ENCODE results near the gene GPR31. TPM values are rescaled to one million over a fixed set of nuclear protein-coding genes. Genes with fewer than 3 reads are reported as not detected.

GPR31 gene
- total RNA-seq, 1 donor from 2014 or later, result not detected

DNA sequence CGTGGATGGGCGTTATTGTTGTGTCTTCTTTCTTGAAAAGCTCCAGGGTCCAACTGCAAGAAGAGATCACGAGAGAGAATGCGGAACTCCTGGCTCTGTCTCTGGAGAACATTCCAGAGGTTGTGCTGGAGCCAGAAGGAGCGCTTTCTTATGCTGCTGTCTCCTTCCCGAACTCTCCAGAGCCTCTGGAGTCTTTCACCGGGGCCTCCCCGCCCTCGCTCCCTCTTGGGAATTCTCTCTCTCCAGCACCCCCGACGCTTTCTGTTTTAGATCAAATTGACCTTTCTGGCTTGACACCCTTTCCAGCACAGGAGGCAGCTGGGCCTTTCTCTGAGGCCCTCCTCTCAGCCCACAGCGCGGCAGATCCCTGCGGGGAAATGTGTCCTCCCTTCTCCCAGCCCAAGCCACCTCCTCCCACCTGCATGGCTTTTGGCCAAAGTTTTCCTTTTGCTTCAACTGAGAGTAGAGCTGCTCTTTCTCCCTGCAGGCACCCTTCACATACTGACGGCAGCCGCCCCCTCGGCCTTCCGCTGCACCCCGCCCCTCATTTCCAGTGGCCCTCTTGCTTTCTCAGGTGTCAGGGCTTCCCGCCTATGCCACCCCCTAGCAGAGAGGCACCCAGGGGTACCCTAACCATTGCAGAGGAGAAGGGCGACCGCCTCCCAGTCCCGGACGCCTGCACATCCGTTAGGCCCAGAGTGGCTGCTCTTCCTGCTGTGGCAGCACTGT, 41.5 kb downstream of the GPR31 start:
- no peaks in the 10 kb centered on the region for H3K36me3 ChIP-seq (ENCODE audit: control insufficient read depth, insufficient read depth, low read length)
- TF ChIP-seq CTCF (IDR thresholded peaks at IDR 0.05; ENCODE audit: insufficient read depth, low read length, poor library complexity, severe bottlenecking), result no peak
- H3K4me3 ChIP-seq (ENCODE audit: low read depth, low read length), result no peak overlapping the region
- peaks cover 22% of the 10 kb centered on the region for H3K27me3 ChIP-seq (ENCODE audit: control insufficient read depth, insufficient read depth, low read length)
- no peak for DNase-seq (ENCODE audit: low read depth)

DNA sequence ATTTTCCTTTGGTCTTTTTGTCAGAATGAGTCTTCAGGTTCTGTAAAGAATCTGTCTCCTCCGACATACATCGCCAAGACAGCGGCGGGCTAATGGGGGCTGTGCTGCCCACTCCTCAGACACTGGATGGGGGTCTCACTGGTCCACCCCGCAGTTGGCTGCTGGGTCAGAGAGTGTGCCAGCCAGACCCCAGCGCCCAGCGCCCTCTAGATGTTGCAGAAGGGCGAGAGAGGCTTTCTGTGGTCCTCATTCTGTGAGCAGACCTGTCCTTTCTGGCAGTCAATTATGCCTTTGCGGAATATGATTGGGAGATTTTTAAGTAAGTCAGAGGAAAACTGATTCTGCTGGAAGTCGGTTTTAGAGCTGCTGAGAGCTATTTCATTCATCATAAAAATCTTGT, 42.7 kb downstream of the GPR31 start:
- DNase-seq (ENCODE audit: low read depth), result no peak
- no peaks in the 10 kb centered on the region for H3K36me3 ChIP-seq (ENCODE audit: control insufficient read depth, insufficient read depth, low read length)
- no peak for TF ChIP-seq CTCF (IDR thresholded peaks at IDR 0.05; ENCODE audit: insufficient read depth, low read length, poor library complexity, severe bottlenecking)
- peaks cover 22% of the 10 kb centered on the region for H3K27me3 ChIP-seq (ENCODE audit: control insufficient read depth, insufficient read depth, low read length)
- no peak overlapping the region for H3K4me3 ChIP-seq (ENCODE audit: low read depth, low read length)

- peaks cover 22% of the 10 kb centered on the region for H3K27me3 ChIP-seq (ENCODE audit: control insufficient read depth, insufficient read depth, low read length)
- TF ChIP-seq CTCF (IDR thresholded peaks at IDR 0.05; ENCODE audit: insufficient read depth, low read length, poor library complexity, severe bottlenecking), result no peak
- no peak for DNase-seq (ENCODE audit: low read depth)
- no peaks in the 10 kb centered on the region for H3K36me3 ChIP-seq (ENCODE audit: control insufficient read depth, insufficient read depth, low read length)
- H3K4me3 ChIP-seq (ENCODE audit: low read depth, low read length), result no peak overlapping the region
These were observed 43.6 kb downstream of the GPR31 start for GRCh38 chr6:167113935-167114910.

GRCh38 chr6:167113047-167113754, 44.6 kb downstream of the GPR31 start:
- peaks cover 20% of the 10 kb centered on the region for H3K27me3 ChIP-seq (ENCODE audit: control insufficient read depth, insufficient read depth, low read length)
- H3K4me3 ChIP-seq (ENCODE audit: low read depth, low read length), result no peak overlapping the region
- H3K36me3 ChIP-seq (ENCODE audit: control insufficient read depth, insufficient read depth, low read length), result no peaks in the 10 kb centered on the region
- TF ChIP-seq CTCF (IDR thresholded peaks at IDR 0.05; ENCODE audit: insufficient read depth, low read length, poor library complexity, severe bottlenecking), result no peak
- no peak for DNase-seq (ENCODE audit: low read depth)

DNA sequence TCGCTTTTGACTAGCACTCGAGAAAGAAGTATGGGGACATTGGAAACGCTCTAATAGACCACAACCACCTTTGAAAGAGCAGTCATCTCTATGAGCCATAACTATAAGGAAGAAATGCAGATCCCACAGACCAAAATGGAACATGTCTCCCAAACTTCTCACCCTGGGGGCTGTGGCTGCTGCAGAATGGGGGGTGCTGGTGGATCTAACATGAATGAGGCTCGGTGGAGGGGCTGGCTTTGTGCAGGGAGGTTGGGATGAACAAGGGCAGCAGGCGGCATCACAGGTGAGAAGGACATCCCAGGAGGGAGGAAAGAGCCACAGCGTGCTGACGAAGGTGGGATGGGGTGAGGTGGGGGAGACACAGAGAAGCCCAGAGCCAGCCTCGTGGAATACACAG, 45.4 kb downstream of the GPR31 start:
- Histone ChIP-seq H3K27me3 (ENCODE audit: control insufficient read depth, insufficient read depth, low read length) (peaks cover 20% of the 10 kb centered on the region), H3K4me3 (ENCODE audit: low read depth, low read length) (no peak overlapping the region), H3K36me3 (ENCODE audit: control insufficient read depth, insufficient read depth, low read length) (no peaks in the 10 kb centered on the region)
- DNase-seq (ENCODE audit: low read depth), result no peak
- TF ChIP-seq CTCF (IDR thresholded peaks at IDR 0.05; ENCODE audit: insufficient read depth, low read length, poor library complexity, severe bottlenecking), result no peak
